Caco-2 (cell line): Measurements from ENCODE around the gene LRRK1. TPM values are rescaled to one million over a fixed set of nuclear protein-coding genes. Genes with fewer than 3 reads are reported as not detected.
"Not testable (repeated sequence)": the region's sequence is repeated elsewhere in the genome, so short reads cannot be mapped to it uniquely, and the experiment has no call there.

Source experiments
- BruUV-seq: library from RNA; stranded (reverse); fragments of 400-500 nt; replicated peaks from 2 replicates; lab custom pipeline; 2021; lab: Mats Ljungman, UMichigan
- CTCF ChIA-PET: fragments of 300-600 bp; sonication (Branson Sonifier 250); formaldehyde crosslinking; loops from one replicate; lab custom pipeline; 2022; ENCODE audit warnings: antibody characterized with exemption; lab: Charles Lee
- POLR2A ChIA-PET: fragments of 300-600 bp; sonication (Branson Sonifier 250); formaldehyde crosslinking; loops from one replicate; lab custom pipeline; 2022; ENCODE audit warnings: antibody characterized with exemption; lab: Charles Lee
- DNase-seq, 2 experiments: peaks; one replicate each; pipeline versions ENCODE4 v3.0.0 to v3.0.0-alpha.2; 2020 to 2022
- H3K27me3 ChIP-seq: replicated peaks from 2 replicates; pipeline ENCODE4 v1.6.0; 2011; ENCODE audit warnings: low read length; ENCODE audit not compliant: control insufficient read depth, insufficient read depth
- H3K36me3 ChIP-seq: 2 replicates; pipeline ENCODE4 v1.5.1; 2011; ENCODE audit warnings: low read length; ENCODE audit not compliant: control insufficient read depth, insufficient read depth
- H3K4me1 ChIP-seq: fragments of 250-450 bp; sonication (Bioruptor Pico); 2 replicates; pipeline ENCODE4 v1.5.1; 2020; ENCODE audit warnings: mild to moderate bottlenecking
- H3K4me3 ChIP-seq: 2 replicates; pipeline ENCODE4 v1.5.1; 2011; ENCODE audit warnings: low read depth, mild to moderate bottlenecking, control low read depth, low read length
- H3K9me3 ChIP-seq: fragments of 250-450 bp; sonication (Bioruptor Pico); 2 replicates; pipeline ENCODE4 v1.5.1; 2020; ENCODE audit warnings: mild to moderate bottlenecking, moderate library complexity
- H3K27ac Mint-ChIP-seq: one replicate; pipeline ENCODE4 v1.8.0; 2022; ENCODE audit warnings: mixed read lengths; ENCODE audit not compliant: unreplicated experiment
- H3K27me3 Mint-ChIP-seq: one replicate; pipeline ENCODE4 v1.8.0; 2022; ENCODE audit warnings: mixed read lengths; ENCODE audit not compliant: insufficient read depth, unreplicated experiment
- H3K36me3 Mint-ChIP-seq: one replicate; pipeline ENCODE4 v1.8.0; 2022; ENCODE audit warnings: mild to moderate bottlenecking, mixed read lengths; ENCODE audit not compliant: insufficient read depth, unreplicated experiment
- H3K4me1 Mint-ChIP-seq: one replicate; pipeline ENCODE4 v1.8.0; 2022; ENCODE audit warnings: low read depth, mixed read lengths; ENCODE audit not compliant: unreplicated experiment
- H3K4me3 Mint-ChIP-seq: one replicate; pipeline ENCODE4 v1.8.0; 2022; ENCODE audit warnings: mild to moderate bottlenecking, moderate library complexity, mixed read lengths; ENCODE audit not compliant: unreplicated experiment
- H3K9me3 Mint-ChIP-seq: one replicate; pipeline ENCODE4 v1.8.0; 2022; ENCODE audit warnings: mixed read lengths; ENCODE audit not compliant: unreplicated experiment
- intact Hi-C: fragments of 100-400 bp; cut with micrococcal nuclease; formaldehyde crosslinking; loops from one replicate; pipeline ENCODE4 v1.10.0; 2022; ENCODE audit not compliant: unreplicated experiment
- total RNA-seq: library from RNA; stranded (reverse); gene quantifications from 2 replicates; pipeline ENCODE4 v1.2.3, GENCODE V29; 2022
- TF ChIP-seq, protein P1 (sequence below), 2 experiments: fragments of 200-600 bp in 1 of 2; IDR thresholded peaks; 1 replicate in 1 of 2; 2 replicates in 1 of 2; pipeline versions ENCODE4 v1.5.1 to v1.8.0; 2011 to 2022; ENCODE audit warnings: antibody characterized with exemption in 1 of 2, control low read depth in 1 of 2, inconsistent platforms in 1 of 2, low read depth in 1 of 2, low read length in 1 of 2, mild to moderate bottlenecking in 1 of 2, moderate library complexity in 1 of 2; ENCODE audit not compliant: insufficient read depth in 1 of 2, severe bottlenecking in 1 of 2, unreplicated experiment in 1 of 2

LRRK1 gene
- total RNA-seq, 1 experiment from 2014 or later: 12.0 TPM

DNA sequence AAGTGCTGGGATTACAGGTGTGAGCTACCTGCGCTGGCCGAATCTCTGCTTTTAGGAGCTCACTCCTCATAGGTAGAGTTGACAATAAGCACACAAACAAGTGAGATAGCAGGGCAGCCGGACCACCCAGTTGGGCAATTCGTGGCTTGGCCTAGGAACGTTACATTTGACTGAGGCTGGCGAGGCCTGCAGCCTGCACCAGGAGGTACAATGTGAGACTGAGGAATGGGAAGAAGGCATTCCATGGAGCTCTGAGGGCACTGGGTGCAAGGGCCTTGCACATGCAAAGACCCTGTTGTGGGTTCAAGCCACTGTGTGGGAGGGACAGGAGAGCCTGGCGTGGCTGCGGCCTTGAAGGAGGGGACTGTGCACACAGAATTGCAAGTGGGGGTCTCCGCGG is 152.5 kb downstream of the LRRK1 start:
- TF ChIP-seq, protein P1, sequence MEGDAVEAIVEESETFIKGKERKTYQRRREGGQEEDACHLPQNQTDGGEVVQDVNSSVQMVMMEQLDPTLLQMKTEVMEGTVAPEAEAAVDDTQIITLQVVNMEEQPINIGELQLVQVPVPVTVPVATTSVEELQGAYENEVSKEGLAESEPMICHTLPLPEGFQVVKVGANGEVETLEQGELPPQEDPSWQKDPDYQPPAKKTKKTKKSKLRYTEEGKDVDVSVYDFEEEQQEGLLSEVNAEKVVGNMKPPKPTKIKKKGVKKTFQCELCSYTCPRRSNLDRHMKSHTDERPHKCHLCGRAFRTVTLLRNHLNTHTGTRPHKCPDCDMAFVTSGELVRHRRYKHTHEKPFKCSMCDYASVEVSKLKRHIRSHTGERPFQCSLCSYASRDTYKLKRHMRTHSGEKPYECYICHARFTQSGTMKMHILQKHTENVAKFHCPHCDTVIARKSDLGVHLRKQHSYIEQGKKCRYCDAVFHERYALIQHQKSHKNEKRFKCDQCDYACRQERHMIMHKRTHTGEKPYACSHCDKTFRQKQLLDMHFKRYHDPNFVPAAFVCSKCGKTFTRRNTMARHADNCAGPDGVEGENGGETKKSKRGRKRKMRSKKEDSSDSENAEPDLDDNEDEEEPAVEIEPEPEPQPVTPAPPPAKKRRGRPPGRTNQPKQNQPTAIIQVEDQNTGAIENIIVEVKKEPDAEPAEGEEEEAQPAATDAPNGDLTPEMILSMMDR (IDR thresholded peaks at IDR 0.05; ENCODE audit: insufficient read depth in 1 of 2, low read depth in 1 of 2, low read length in 1 of 2, severe bottlenecking in 1 of 2, unreplicated experiment in 1 of 2): no peak
- BruUV-seq: no TSS peak
- POLR2A ChIA-PET: no interaction called here
- intact Hi-C loops: no loop called here
- Mint-ChIP-seq H3K27me3 (no peaks in the 10 kb centered on the region), H3K4me3 (no peak overlapping the region), H3K36me3 (peaks cover 14% of the 10 kb centered on the region), H3K9me3 (no peaks in the 10 kb centered on the region), H3K27ac (no peak overlapping the region), H3K4me1 (peaks cover 8% of the 10 kb centered on the region)
- Histone ChIP-seq H3K36me3 (no peaks in the 10 kb centered on the region), H3K27me3 (no peaks in the 10 kb centered on the region), H3K4me1 (no peaks in the 10 kb centered on the region), H3K4me3 (no peak overlapping the region), H3K9me3 (no peaks in the 10 kb centered on the region)
- no peak for DNase-seq
- CTCF ChIA-PET: no interaction called here

DNA sequence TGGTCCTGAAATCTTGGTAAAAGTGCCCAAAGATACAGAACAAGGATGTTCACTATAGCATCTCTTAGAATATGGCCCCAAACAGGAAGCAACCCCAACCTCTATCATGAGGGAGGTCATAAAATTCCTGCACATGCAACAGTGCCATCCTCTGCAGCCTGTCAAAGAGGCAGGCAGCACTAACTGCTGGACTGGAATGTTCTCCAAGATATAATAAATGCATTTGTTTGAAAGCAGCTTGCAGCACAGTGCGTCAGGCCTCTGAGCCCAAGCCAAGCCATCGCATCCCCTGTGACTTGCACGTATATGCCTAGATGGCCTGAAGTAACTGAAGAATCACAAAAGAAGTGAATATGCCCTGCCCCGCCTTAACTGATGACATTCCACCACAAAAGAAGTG is 153.1 kb downstream of the LRRK1 start:
- H3K9me3 Mint-ChIP-seq, H3K4me3 ChIP-seq, H3K36me3 ChIP-seq, CTCF ChIA-PET, H3K27me3 Mint-ChIP-seq, H3K4me3 Mint-ChIP-seq, DNase-seq, H3K4me1 ChIP-seq, H3K27me3 ChIP-seq, BruUV-seq, H3K9me3 ChIP-seq, H3K27ac Mint-ChIP-seq, intact Hi-C loops, POLR2A ChIA-PET: not testable (repeated sequence)
- peaks cover 14% of the 10 kb centered on the region for H3K36me3 Mint-ChIP-seq
- H3K4me1 Mint-ChIP-seq: peaks cover 11% of the 10 kb centered on the region

DNA sequence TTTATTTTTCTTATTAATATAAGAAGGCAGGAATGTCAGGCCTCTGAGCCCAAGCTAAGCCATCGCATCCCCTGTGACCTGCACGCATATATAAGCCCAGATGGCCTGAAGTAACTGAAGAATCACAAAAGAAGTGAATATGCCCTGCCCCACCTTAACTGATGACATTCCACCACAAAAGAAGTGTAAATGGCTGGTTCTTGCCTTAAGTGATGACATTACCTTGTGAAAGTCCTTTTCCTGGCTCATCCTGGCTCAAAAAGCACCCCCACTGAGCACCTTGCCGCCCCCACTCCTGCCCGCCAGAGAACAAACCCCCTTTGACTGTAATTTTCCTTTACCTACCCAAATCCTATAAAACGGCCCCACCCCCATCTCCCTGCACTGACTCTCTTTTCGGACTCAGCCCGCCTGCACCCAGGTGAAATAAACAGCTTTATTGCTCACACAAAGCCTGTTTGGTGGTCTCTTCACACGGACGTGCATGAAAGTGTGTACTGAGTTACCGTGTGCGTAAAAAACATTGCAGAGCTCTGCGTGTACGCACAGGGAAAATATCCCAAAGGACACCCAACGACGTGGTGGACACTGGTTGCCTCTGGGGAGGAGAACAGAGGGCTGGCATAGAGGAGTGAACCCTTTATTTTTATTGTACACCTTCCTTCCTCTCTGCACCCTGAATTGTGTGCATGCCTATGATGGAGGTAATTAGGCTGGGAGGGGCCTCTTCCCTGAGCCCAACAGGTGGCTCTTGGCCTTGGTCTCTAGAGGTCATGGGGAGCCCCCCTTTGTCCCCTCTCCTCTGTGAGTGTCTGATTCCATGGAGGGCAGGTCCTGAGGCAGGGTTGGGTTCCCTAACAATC is 158.9 kb downstream of the LRRK1 start:
- CTCF ChIA-PET, H3K4me3 ChIP-seq, H3K4me3 Mint-ChIP-seq, POLR2A ChIA-PET, DNase-seq, H3K27ac Mint-ChIP-seq, H3K27me3 Mint-ChIP-seq, BruUV-seq, H3K4me1 ChIP-seq, H3K4me1 Mint-ChIP-seq, H3K9me3 Mint-ChIP-seq, H3K36me3 Mint-ChIP-seq, H3K36me3 ChIP-seq, H3K27me3 ChIP-seq, H3K9me3 ChIP-seq, intact Hi-C loops: not testable (repeated sequence)

DNA sequence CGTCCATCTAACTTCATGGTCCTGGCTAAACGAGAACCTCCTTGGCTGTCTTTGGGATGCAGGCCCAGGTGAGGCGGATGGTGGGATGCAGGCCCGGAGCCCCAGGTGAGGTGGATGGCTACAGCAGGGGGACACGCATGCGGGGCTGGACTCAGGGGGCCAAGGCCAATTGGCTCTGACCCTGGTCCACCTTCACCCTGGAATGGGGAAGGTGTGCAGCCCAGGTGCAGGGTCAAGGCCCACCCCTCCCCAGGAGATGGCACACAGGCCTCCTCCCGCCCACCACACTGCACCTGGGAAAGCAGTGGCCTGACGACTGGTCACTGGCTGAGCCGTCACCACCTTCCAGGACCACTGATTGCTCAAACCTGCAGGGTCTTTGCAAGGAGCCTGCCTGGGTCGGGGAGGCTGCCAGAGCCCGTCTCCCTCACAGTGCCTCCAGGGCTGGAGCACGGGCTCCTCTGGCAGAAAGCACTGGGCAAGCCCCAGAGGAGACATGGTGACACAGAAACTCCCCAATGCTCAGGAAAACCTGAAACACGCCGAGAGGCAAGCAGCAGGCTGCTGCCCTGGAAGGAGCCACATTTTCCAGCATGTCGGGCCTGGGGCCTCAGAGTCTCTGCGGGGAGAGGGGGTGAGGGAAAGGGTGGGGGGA is 159.6 kb downstream of the LRRK1 start:
- BruUV-seq: no TSS peak
- no peaks in the 10 kb centered on the region for H3K36me3 ChIP-seq
- TF ChIP-seq, protein P1 (IDR thresholded peaks at IDR 0.05; ENCODE audit: insufficient read depth in 1 of 2, low read depth in 1 of 2, low read length in 1 of 2, severe bottlenecking in 1 of 2, unreplicated experiment in 1 of 2): no peak
- H3K4me3 ChIP-seq: no peak overlapping the region
- CTCF ChIA-PET: no interaction called here
- H3K27me3 ChIP-seq: no peaks in the 10 kb centered on the region
- H3K9me3 ChIP-seq: no peaks in the 10 kb centered on the region
- Mint-ChIP-seq H3K9me3 (no peaks in the 10 kb centered on the region), H3K4me1 (peaks cover 9% of the 10 kb centered on the region), H3K36me3 (peaks cover 5% of the 10 kb centered on the region), H3K27ac (no peak overlapping the region), H3K4me3 (no peak overlapping the region), H3K27me3 (peaks cover 3% of the 10 kb centered on the region)
- POLR2A ChIA-PET: no interaction called here
- DNase-seq: no peak
- intact Hi-C loops: no loop called here
- no peaks in the 10 kb centered on the region for H3K4me1 ChIP-seq
